Measurements from ENCODE around the gene MAPRE2. TPM values are rescaled to one million over a fixed set of nuclear protein-coding genes. Genes with fewer than 3 reads are reported as not detected.

Gene MAPRE2
- total and polyA plus RNA-seq, 2 of the 13 experiments (the other 11 are each of a cell fraction or from before 2014, with no cell fraction given): 34.5 to 67.9 TPM

- DNase-seq (ENCODE audit: low spot score) (no peak), FAIRE-seq (no peak), ATAC-seq (no peak)
- in situ Hi-C loops (cut with HindIII; ENCODE audit: extremely low pct_ligation_motif_present, low pct_unique_long_range_greater_than_20kb) (loop anchor here (5.0 to 25.0 kb wide), 2 partner anchors 130 to 260 kb away; no protein-coding TSS in a partner anchor), intact Hi-C loops (cut with micrococcal nuclease; ENCODE audit: unreplicated experiment) (loop anchor here (10.0 kb wide), 1 partner anchor 97 kb away; the partner anchor contains the start of gene MAPRE2)
- BruUV-seq (replicated peaks): no TSS peak
- H3K27ac ChIP-seq (ENCODE audit: extremely low read length, insufficient read depth, low read length): no peak overlapping the region
- H3K4me3 ChIP-seq (replicated peaks in 1 of 3; ENCODE audit: insufficient read depth in 1 of 3, low read depth in 2 of 3, low read length in 3 of 3): no peak overlapping the region
- H3K9me3 ChIP-seq (ENCODE audit: low read length): no peaks in the 10 kb centered on the region
- H3K4me2 ChIP-seq (ENCODE audit: low read depth, low read length): no peak overlapping the region
- no peaks in the 10 kb centered on the region for H4K20me1 ChIP-seq (ENCODE audit: insufficient read depth, low read length)
- no peaks in the 10 kb centered on the region for H3K79me2 ChIP-seq (ENCODE audit: insufficient read depth, low read length)
- H3K36me3 ChIP-seq (replicated peaks in 1 of 2; ENCODE audit: control insufficient read depth in 1 of 2, insufficient read depth in 2 of 2, low read length in 2 of 2): peaks cover 9 to 29% of the 10 kb centered on the region in 2 experiments; a peak in 4 of 5 replicates
- ChIA-PET POLR2A (no interaction called here), CTCF (ENCODE audit: low intra/inter-chr PET ratio, low total read pairs) (no interaction called here)
- TF ChIP-seq, protein P1, sequence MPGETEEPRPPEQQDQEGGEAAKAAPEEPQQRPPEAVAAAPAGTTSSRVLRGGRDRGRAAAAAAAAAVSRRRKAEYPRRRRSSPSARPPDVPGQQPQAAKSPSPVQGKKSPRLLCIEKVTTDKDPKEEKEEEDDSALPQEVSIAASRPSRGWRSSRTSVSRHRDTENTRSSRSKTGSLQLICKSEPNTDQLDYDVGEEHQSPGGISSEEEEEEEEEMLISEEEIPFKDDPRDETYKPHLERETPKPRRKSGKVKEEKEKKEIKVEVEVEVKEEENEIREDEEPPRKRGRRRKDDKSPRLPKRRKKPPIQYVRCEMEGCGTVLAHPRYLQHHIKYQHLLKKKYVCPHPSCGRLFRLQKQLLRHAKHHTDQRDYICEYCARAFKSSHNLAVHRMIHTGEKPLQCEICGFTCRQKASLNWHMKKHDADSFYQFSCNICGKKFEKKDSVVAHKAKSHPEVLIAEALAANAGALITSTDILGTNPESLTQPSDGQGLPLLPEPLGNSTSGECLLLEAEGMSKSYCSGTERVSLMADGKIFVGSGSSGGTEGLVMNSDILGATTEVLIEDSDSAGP (CRISPR knock-in tag; IDR thresholded peaks at IDR 0.05; ENCODE audit: borderline replicate concordance): no peak
- TF ChIP-seq HOXA7 (CRISPR knock-in tag; IDR thresholded peaks at IDR 0.05): no peak
- no peak for TF ChIP-seq ZNF549 (CRISPR knock-in tag; IDR thresholded peaks at IDR 0.05)
- no peak for TF ChIP-seq ZNF432 (CRISPR knock-in tag; IDR thresholded peaks at IDR 0.05; ENCODE audit: borderline replicate concordance)
- TF ChIP-seq ZNF672 (CRISPR knock-in tag; IDR thresholded peaks at IDR 0.05): no peak
- TF ChIP-seq JARID2 (CRISPR knock-in tag; IDR thresholded peaks at IDR 0.05; ENCODE audit: insufficient replicate concordance): no peak
- TF ChIP-seq SP4 (CRISPR knock-in tag; IDR thresholded peaks at IDR 0.05): no peak
- TF ChIP-seq MXD1 (CRISPR knock-in tag; IDR thresholded peaks at IDR 0.05): no peak
- TF ChIP-seq, protein P2, sequence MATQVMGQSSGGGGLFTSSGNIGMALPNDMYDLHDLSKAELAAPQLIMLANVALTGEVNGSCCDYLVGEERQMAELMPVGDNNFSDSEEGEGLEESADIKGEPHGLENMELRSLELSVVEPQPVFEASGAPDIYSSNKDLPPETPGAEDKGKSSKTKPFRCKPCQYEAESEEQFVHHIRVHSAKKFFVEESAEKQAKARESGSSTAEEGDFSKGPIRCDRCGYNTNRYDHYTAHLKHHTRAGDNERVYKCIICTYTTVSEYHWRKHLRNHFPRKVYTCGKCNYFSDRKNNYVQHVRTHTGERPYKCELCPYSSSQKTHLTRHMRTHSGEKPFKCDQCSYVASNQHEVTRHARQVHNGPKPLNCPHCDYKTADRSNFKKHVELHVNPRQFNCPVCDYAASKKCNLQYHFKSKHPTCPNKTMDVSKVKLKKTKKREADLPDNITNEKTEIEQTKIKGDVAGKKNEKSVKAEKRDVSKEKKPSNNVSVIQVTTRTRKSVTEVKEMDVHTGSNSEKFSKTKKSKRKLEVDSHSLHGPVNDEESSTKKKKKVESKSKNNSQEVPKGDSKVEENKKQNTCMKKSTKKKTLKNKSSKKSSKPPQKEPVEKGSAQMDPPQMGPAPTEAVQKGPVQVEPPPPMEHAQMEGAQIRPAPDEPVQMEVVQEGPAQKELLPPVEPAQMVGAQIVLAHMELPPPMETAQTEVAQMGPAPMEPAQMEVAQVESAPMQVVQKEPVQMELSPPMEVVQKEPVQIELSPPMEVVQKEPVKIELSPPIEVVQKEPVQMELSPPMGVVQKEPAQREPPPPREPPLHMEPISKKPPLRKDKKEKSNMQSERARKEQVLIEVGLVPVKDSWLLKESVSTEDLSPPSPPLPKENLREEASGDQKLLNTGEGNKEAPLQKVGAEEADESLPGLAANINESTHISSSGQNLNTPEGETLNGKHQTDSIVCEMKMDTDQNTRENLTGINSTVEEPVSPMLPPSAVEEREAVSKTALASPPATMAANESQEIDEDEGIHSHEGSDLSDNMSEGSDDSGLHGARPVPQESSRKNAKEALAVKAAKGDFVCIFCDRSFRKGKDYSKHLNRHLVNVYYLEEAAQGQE (IDR thresholded peaks at IDR 0.05; ENCODE audit: borderline replicate concordance in 1 of 2, low read depth in 1 of 2, low read length in 2 of 2): no peak
- TF ChIP-seq ZNF546 (CRISPR knock-in tag; conservative IDR thresholded peaks at IDR 0.05): no peak
- TF ChIP-seq GABPB1 (CRISPR knock-in tag; IDR thresholded peaks at IDR 0.05): no peak
- no peak for TF ChIP-seq NR3C1 (CRISPR knock-in tag; IDR thresholded peaks at IDR 0.05)
- H2AFZ ChIP-seq (ENCODE audit: low read length): no peak overlapping the region
- H3K27me3 ChIP-seq (ENCODE audit: control insufficient read depth in 1 of 2, insufficient read depth in 2 of 2, low read length in 2 of 2): no peaks in the 10 kb centered on the region
- H3K9ac ChIP-seq (ENCODE audit: insufficient read depth, low read depth, low read length): no peak overlapping the region
- 91% methylated on average over 1 of the region's 1 CpG for WGBS (ENCODE audit: low lambda C conversion rate)
- 0 out of 2 replicates have a peak, but pooled peaks cover 17% of the 10 kb centered on the region for H3K4me1 ChIP-seq (ENCODE audit: insufficient read depth, low read length)
These were observed 101.0 kb downstream of the MAPRE2 start for GRCh38 chr18:35142275-35142615.

Data from HepG2 (cell line).